ENCODE measurements around the gene ESRRG.
A peak's percentile ranks its signal among the peaks of the same experiment; 100 is the strongest.

ESRRG gene

GRCh38 chr1:216612291-216612690, 110.9 kb downstream of the ESRRG start:
- no peak overlapping the region for H3K27ac ChIP-seq
- DNase-seq (ENCODE audit: low read depth, low spot score): no peak
- H3K4me3 ChIP-seq: no peak overlapping the region
- TF ChIP-seq EZH2 (IDR thresholded peaks at IDR 0.05) (no peak), FOXP2 (optimal IDR thresholded peaks at IDR 0.05; ENCODE audit: control extremely low read depth, extremely low read length, insufficient read depth) (no peak), POLR2AphosphoS5 (IDR thresholded peaks at IDR 0.05; ENCODE audit: borderline replicate concordance, low read depth, low read length) (no peak)
- no peaks in the 10 kb centered on the region for H3K9me3 ChIP-seq (ENCODE audit: low read depth, low read length)
- no peak overlapping the region for H3K9ac ChIP-seq (ENCODE audit: insufficient read length)
- no peaks in the 10 kb centered on the region for H3K36me3 ChIP-seq (ENCODE audit: insufficient read depth, low read length)

- no peak for DNase-seq (ENCODE audit: low read depth, low spot score)
- no peak overlapping the region for H3K4me3 ChIP-seq
- TF ChIP-seq EZH2 (IDR thresholded peaks at IDR 0.05) (no peak), POLR2AphosphoS5 (IDR thresholded peaks at IDR 0.05; ENCODE audit: borderline replicate concordance, low read depth, low read length) (no peak), FOXP2 (optimal IDR thresholded peaks at IDR 0.05; ENCODE audit: control extremely low read depth, extremely low read length, insufficient read depth) (no peak)
Observed at GRCh38 chr1:216607067-216607697, 116.0 kb downstream of the ESRRG start.

DNA sequence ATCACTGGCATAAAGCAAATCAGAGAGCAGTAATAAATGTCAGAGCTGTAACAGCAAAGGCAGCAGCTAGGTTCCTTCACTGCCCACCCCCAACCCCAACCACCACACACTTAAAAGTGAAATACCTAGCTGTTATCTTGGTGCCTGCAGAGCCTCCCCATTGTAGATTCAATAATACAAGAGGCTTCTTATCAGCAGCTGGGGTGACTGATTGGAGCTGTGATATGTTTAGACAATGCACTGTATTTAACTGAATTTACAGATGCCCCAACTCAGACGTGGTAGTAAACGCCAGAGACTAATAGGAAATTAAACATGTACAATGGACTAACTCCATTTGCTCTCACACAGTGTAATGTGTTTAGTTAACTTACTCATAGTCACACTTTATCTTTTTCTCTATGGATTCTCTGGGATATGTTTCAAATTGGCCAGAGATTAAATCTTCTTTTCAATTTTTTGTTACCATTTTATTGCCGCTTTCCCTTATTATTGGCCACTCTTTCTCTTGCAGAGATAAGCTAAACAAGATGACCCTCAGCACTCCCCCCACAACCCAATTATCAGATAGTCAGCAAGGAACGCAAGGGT, 117.1 kb downstream of the ESRRG start:
- H3K9ac ChIP-seq (ENCODE audit: insufficient read length): no peak overlapping the region
- H3K4me3 ChIP-seq: no peak overlapping the region
- no peak overlapping the region for H3K27ac ChIP-seq
- no peaks in the 10 kb centered on the region for H3K36me3 ChIP-seq (ENCODE audit: insufficient read depth, low read length)
- TF ChIP-seq FOXP2 (optimal IDR thresholded peaks at IDR 0.05; ENCODE audit: control extremely low read depth, extremely low read length, insufficient read depth): no peak
- TF ChIP-seq POLR2AphosphoS5 (IDR thresholded peaks at IDR 0.05; ENCODE audit: borderline replicate concordance, low read depth, low read length): no peak
- TF ChIP-seq EZH2 (IDR thresholded peaks at IDR 0.05): no peak
- DNase-seq (ENCODE audit: low read depth, low spot score): no peak
- H3K9me3 ChIP-seq (ENCODE audit: low read depth, low read length): no peaks in the 10 kb centered on the region

More at GRCh38 chr1:216607067-216607697, 116.0 kb downstream of the ESRRG start:
- Histone ChIP-seq H3K9ac (ENCODE audit: insufficient read length) (no peak overlapping the region), H3K27ac (no peak overlapping the region), H3K9me3 (ENCODE audit: low read depth, low read length) (no peaks in the 10 kb centered on the region), H3K36me3 (ENCODE audit: insufficient read depth, low read length) (no peaks in the 10 kb centered on the region)

DNA sequence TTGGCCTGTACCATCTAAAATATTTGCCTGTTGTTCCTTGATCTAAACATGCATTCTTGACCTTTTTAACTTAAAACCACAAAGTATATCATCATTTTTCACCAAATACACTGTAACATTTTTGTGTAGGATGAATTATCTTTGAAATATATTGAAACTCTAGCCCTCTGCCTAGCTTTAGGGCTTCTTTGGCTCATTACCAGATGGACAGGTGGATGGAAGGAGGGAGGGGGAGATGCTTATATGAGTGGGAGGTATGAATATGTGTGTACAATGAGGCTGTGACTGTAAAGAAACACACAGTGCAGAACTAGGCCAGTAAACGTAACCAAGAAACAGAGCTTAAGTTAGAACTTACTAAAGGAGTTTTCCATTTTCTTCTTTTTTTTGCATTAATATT, 118.5 kb downstream of the ESRRG start:
- Histone ChIP-seq H3K27ac (no peak overlapping the region), H3K36me3 (ENCODE audit: insufficient read depth, low read length) (no peaks in the 10 kb centered on the region), H3K9me3 (ENCODE audit: low read depth, low read length) (no peaks in the 10 kb centered on the region), H3K4me3 (no peak overlapping the region), H3K9ac (ENCODE audit: insufficient read length) (no peak overlapping the region)
- TF ChIP-seq FOXP2 (optimal IDR thresholded peaks at IDR 0.05; ENCODE audit: control extremely low read depth, extremely low read length, insufficient read depth) (no peak), EZH2 (IDR thresholded peaks at IDR 0.05) (no peak), POLR2AphosphoS5 (IDR thresholded peaks at IDR 0.05; ENCODE audit: borderline replicate concordance, low read depth, low read length) (no peak)
- no peak for DNase-seq (ENCODE audit: low read depth, low spot score)

- Histone ChIP-seq H3K36me3 (ENCODE audit: insufficient read depth, low read length) (no peaks in the 10 kb centered on the region), H3K4me3 (0 out of 2 replicates have a peak overlapping the region, but pooled peaks have one; percentile 2), H3K27ac (no peak overlapping the region), H3K9me3 (ENCODE audit: low read depth, low read length) (no peaks in the 10 kb centered on the region), H3K9ac (ENCODE audit: insufficient read length) (no peak overlapping the region)
- TF ChIP-seq FOXP2 (optimal IDR thresholded peaks at IDR 0.05; ENCODE audit: control extremely low read depth, extremely low read length, insufficient read depth) (no peak), EZH2 (IDR thresholded peaks at IDR 0.05) (no peak), POLR2AphosphoS5 (IDR thresholded peaks at IDR 0.05; ENCODE audit: borderline replicate concordance, low read depth, low read length) (no peak)
- DNase-seq (ENCODE audit: low read depth, low spot score): no peak
Observed at GRCh38 chr1:216600730-216601609, 122.3 kb downstream of the ESRRG start.

GRCh38 chr1:216599851-216600250, 123.4 kb downstream of the ESRRG start:
- no peak for DNase-seq (ENCODE audit: low read depth, low spot score)
- Histone ChIP-seq H3K27ac (no peak overlapping the region), H3K9me3 (ENCODE audit: low read depth, low read length) (no peaks in the 10 kb centered on the region), H3K36me3 (ENCODE audit: insufficient read depth, low read length) (no peaks in the 10 kb centered on the region), H3K4me3 (no peak overlapping the region), H3K9ac (ENCODE audit: insufficient read length) (no peak overlapping the region)
- TF ChIP-seq EZH2 (IDR thresholded peaks at IDR 0.05) (no peak), FOXP2 (optimal IDR thresholded peaks at IDR 0.05; ENCODE audit: control extremely low read depth, extremely low read length, insufficient read depth) (no peak), POLR2AphosphoS5 (IDR thresholded peaks at IDR 0.05; ENCODE audit: borderline replicate concordance, low read depth, low read length) (no peak)

- TF ChIP-seq EZH2 (IDR thresholded peaks at IDR 0.05) (no peak), FOXP2 (optimal IDR thresholded peaks at IDR 0.05; ENCODE audit: control extremely low read depth, extremely low read length, insufficient read depth) (no peak), POLR2AphosphoS5 (IDR thresholded peaks at IDR 0.05; ENCODE audit: borderline replicate concordance, low read depth, low read length) (no peak)
- DNase-seq (ENCODE audit: low read depth, low spot score): no peak
- H3K36me3 ChIP-seq (ENCODE audit: insufficient read depth, low read length): no peaks in the 10 kb centered on the region
- H3K4me3 ChIP-seq: no peak overlapping the region
- no peak overlapping the region for H3K9ac ChIP-seq (ENCODE audit: insufficient read length)
- H3K27ac ChIP-seq: no peak overlapping the region
- no peaks in the 10 kb centered on the region for H3K9me3 ChIP-seq (ENCODE audit: low read depth, low read length)
Observed at GRCh38 chr1:216598448-216598847, 124.8 kb downstream of the ESRRG start.

- Histone ChIP-seq H3K27ac (no peak overlapping the region), H3K36me3 (ENCODE audit: insufficient read depth, low read length) (no peaks in the 10 kb centered on the region), H3K4me3 (no peak overlapping the region), H3K9ac (ENCODE audit: insufficient read length) (no peak overlapping the region), H3K9me3 (ENCODE audit: low read depth, low read length) (no peaks in the 10 kb centered on the region)
- TF ChIP-seq POLR2AphosphoS5 (IDR thresholded peaks at IDR 0.05; ENCODE audit: borderline replicate concordance, low read depth, low read length): no peak
- no peak for TF ChIP-seq FOXP2 (optimal IDR thresholded peaks at IDR 0.05; ENCODE audit: control extremely low read depth, extremely low read length, insufficient read depth)
- TF ChIP-seq EZH2 (IDR thresholded peaks at IDR 0.05): no peak
- DNase-seq (ENCODE audit: low read depth, low spot score): no peak
Observed at GRCh38 chr1:216596281-216596862, 126.9 kb downstream of the ESRRG start.
